Fibroblast of skin of left biceps (primary cell): ENCODE measurements around the gene VWA5A.

Experiments
- DNase-seq, 2 experiments: peaks; one replicate each; pipeline ENCODE4 v3.0.0-alpha.2; 2013; ENCODE audit warnings: low read depth in 2 of 2

The VWA5A gene, protein sequence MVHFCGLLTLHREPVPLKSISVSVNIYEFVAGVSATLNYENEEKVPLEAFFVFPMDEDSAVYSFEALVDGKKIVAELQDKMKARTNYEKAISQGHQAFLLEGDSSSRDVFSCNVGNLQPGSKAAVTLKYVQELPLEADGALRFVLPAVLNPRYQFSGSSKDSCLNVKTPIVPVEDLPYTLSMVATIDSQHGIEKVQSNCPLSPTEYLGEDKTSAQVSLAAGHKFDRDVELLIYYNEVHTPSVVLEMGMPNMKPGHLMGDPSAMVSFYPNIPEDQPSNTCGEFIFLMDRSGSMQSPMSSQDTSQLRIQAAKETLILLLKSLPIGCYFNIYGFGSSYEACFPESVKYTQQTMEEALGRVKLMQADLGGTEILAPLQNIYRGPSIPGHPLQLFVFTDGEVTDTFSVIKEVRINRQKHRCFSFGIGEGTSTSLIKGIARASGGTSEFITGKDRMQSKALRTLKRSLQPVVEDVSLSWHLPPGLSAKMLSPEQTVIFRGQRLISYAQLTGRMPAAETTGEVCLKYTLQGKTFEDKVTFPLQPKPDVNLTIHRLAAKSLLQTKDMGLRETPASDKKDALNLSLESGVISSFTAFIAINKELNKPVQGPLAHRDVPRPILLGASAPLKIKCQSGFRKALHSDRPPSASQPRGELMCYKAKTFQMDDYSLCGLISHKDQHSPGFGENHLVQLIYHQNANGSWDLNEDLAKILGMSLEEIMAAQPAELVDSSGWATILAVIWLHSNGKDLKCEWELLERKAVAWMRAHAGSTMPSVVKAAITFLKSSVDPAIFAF

DNA sequence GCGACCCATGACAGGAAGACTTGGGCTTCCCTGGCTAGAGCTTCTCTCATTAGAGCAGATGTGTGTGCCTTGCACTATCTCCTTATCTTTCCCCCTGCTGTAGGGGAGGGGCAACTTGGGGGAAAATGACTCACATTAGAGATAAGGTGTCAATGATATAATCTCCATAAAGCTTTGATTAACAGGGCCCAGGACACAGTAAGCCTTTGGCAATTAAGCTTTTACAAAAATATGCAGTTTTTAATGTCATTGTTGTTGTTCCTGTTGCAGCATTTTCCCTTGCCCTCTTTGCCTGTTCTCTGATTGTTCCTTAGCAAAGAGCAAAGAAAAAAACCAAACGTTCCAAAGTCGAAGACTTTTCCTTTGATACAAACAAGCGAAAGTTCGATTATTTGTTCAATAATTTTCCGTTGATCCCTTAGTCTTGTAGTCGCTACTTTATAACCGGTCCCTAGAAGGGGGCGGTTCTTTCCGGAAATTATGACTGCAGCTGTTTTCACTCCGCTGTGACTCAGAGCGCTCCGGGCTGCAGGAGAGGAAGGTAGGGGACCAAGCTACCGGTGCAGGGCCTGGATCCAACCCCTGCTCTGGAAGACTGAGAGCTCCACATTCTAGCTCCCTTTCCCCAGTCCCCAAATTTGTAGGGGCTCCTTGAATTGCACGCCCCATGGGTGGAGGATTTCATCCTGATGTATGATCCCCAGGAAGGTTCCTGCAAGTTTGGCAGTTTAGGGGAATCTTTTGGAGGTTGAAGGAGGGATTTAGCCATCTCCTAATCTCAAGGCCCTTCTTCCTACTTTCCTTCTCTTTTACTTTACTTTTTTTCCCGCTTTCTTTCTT lies at the start of gene VWA5A:
VWA5A (plus strand) TSS at position 509 of the 840 bp plus-strand sequence. CDS start 2,062 bp downstream, outside the sequence.
- DNase-seq, result peak; percentile 79

DNA sequence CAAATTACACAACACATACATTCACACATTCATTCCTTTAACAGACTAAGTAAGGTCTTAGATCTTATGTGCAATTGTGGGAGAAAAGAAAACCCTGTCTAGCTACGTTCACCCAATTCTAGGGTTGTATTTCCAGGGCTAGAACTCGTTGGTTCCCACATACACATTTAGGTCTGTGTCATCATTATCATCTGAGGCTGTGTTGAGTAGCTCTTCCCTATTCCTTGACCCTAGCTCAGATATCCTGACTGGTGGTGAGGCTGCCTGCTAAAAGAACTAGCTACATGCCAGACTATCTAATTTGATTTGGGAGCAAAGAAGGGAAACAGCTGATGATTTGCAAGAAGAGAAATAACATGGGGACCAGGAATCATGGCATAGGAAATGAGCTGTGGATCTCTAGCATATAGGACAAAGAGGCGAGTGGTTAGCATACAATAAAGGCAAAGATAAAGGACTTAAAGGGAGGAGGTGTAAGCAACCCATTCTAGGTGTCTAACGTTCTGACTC lies 46.6 kb upstream of the VWA5A start:
- no peak for DNase-seq

DNA sequence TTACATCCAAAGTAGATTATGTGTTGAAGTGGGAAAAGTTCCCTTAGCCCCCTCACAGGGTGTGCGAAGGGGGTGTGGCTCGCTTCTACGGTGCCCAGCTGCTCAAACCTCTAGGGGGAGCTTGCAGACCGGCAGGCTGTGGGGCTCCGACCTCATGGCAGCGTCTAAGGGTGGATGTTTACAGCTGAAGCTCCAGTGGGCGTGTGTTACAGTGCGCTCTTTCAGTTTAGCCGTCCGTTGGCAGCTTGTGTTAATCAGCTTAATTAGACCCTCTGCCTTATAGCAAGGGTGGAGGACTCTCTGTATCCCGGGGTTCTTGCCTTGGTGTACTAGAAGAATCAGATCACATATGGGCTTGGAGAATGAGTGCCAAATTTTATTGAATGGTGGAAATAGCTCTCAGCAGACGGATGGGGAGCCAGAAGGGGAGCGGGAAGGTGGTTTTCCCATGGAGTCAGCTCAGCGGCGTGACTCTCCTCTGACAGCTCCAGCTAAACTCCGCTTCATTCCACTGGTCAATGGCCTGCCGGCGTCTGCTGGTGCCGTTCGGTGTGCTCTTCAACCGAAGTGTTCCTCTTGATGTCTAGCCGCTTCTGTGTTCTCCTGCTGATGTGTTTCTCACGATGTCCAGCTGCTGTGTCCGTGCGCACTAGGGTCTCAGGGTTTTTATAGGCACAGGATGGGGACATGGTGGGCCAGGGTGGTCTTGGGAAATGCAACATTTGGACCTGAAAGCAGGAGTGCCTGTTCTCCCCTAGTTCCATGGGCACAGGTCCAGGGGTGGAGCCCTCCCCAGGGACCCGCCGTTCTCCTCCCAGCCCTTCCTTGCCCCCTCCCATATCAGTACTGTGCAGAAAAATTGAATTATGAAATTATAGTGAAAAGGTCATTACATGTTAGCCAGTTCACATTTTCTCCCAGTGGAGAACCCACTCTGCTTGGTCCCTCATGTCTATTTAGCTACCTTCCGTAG lies 45.5 kb upstream of the VWA5A start:
- DNase-seq, result peak in 1 of 2 experiments; percentile 7

DNA sequence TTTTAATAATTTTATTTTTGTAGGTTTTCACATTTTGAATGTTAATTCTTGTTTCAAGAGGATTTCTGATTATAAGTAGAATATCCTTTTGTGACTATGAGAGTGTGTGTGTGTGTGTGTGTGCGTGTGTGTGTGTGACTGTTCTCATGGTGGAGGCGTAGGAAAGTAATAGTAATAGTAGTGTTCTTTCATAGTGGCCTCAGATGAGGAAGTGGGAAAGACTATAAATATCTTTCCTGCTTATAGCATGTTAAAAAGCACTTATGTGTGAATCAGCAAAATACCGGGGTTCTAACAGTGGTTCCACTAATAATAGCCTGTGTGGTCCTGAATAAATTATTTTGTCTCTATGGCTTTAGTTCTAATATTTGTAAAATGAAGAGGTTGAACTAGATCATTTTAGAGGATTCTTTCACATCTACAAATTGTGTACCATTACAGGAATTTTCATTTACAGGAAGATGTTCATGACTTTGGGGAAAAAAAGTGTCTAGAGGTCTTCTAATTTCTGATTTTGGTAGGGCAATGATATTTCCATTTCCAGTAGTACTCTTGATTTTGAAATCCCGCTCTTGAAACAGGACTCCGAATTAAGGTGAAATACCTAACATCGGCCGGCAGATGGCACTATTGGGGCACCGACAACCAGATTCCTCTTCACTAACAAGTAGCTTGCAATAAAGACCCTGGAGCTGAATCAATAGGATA lies 44.2 kb upstream of the VWA5A start:
- DNase-seq, result peak; percentile 20 to 29

DNA sequence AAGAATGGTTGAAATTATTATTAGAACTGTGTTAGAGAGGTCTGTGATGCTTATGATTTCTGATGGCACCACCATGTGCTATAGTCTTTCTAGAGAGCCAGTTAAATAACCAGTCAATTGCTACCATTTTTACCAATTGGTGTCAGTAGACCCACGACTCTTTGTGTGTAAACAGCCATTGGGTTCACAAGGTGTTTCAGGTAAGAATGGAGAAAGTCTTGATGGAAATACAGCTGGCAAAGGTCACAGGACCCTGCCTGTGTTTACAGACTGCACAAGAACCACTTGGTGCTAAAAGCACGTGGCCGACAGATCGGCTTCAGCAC lies 43.7 kb upstream of the VWA5A start:
- no peak for DNase-seq

DNA sequence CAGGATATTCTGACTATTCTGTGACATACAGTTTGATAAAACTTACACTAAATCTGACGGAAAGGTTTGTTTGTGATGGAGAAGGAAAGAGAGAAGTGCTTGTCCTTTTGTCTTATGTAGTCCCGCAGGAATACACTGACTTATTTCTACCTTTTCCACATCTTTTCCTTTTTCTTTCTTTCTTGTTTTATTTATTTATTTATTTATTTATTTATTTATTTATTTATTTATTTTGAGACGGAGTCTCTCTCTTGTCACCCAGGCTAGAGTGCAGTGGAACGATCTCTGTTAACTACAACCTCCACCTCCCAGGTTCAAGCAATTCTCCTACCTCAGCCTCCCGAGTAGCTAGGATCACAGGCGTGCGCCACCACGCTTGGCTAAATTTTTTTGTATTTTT lies 43.1 kb upstream of the VWA5A start:
- DNase-seq, result no peak

DNA sequence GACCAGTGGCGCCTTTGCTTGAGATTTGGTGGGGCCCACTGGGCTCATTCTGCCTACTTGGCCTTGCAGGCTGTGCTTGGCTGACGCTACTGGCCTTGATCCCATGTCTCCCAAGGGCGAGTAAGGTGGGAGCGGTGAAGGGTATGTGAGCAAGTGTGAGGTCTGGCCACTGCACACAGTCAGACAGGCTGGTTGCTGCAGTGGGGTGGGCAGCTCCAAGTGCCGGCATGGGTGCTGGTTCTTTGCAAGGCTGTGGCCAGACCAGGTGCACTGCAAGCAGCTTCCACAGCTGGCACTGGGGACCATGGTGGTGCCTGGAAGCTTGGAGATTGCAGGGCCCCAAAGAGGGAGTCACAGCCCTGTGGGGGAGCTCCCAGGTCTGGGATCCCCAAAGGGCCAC lies 40.7 kb upstream of the VWA5A start:
- DNase-seq, result no peak

DNA sequence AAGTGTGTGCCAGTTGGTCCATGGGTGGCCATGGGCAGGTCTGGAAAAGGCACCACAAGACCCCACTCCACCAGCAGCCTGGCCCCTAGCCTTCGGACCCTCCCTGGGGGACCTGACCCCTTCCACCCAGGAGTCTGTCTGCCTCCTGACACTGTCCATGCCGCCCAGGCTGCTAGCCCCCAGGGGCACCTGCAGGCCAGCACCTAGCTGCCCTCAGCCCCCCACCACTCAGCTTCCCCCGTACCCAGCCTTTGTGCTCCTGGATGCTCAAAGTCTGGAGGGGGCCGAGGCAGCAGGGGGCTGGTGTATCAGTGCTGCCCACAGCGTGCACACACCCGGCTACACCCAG lies 39.8 kb upstream of the VWA5A start:
- DNase-seq, result no peak

DNA sequence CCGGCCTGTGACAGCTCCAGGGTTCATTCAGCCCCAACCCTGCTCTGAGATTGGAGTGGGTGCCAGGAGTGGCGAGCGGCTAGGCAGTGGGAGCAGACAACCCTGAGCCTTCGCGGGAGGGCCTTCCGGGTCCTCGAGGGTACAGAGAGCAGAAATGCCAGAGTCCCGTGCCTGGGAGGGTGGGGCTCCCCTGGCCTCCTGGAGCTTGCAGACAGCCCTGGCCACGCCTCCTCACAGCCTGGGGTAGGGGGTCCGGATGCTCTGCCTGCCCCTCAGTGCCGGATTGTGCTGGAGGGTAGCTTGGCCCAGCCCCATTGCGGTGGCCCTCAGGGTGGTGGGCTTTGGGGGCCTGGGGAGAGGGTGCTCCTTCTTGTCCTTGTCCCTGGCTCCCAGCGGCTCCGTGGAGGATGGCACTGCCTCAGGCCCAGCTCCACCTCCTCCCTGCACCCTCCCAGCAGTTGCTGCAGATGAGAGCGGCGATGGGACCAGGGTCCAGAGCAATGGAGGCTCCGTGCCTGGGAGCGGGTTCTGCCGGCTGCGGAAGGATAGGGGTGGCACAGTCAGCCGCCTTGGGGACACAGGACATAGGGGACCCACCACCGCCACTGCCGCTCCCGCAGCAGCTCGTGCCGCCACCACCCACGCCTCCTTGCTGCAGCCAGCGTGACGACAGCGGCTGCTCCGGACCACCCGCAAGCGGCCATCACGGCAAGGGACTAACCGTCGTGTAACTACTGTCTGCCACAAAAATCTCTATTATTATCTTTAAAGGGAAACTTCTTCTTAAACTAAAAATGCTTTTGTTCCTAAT lies 39.2 kb upstream of the VWA5A start:
- DNase-seq, result no peak

DNA sequence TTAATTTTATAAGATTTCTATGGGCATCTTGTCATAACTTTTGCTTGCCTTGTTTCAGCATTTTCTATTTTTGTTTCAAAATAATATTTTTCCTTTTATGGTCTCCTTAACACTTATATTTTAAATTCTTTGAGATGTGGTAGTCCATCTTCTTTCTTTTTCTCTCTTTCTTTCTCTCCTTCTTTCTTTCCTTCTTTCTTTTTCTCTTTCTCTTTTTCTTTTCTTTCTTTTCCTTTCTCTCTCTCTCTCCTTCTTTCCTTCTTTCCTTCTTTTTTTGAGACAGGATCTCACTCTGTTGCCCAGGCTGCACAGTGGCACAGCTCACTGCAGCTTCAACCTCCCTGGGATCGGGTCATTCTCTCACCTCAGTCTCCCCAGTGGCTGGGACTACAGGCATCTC lies 38.0 kb upstream of the VWA5A start:
- DNase-seq, result no peak

DNA sequence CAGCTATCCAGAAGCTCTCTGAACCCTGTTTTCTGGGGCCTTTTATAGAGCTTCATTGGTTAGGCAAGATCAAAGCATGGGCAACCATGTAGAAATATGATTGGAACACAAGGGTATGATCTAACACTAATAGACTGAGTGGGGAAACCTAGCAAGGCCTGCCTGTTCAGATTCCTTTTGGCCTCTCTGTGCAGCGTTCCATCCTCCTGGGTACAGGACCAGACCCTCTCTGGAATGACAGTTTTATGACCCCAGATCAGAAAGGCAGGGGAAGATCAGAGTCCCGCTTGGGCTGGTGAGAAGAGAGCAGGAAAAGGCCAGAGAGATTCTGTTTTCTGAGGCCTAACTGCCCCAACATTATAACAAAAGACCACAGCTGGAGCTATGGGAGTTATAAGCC lies 36.7 kb upstream of the VWA5A start:
- no peak for DNase-seq

DNA sequence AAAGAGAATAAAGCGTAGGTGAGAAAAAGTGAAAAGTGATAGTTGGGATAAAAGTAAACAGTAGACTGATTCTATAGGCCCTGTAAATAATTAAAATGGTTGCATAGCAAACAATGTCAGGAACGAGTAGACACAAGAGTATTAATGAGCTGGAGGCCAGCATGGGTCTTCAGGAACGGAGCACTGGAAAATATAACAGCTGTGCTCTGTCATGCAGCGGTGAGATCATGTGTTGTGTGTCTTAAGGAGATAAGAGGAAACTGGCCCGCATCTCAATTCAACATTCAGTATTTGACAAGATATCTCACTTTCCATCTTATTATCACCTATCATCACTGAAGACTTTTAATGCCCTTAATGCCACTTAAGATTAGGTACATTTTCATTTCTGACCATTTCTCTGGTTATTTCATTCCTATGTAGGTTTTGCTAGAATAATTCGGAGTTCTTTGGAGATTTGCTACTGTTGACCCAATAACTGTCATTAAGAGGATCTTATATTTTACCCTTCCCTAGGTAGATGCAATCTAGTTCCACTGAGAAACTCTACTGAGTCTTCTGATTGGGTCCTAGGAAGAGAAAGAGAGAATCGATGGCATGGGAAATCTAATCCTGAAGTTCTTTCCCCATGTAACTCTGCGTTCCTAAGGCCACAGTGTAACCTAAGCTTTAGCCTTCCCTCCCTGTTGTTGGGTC lies 35.5 kb upstream of the VWA5A start:
- no peak for DNase-seq

DNA sequence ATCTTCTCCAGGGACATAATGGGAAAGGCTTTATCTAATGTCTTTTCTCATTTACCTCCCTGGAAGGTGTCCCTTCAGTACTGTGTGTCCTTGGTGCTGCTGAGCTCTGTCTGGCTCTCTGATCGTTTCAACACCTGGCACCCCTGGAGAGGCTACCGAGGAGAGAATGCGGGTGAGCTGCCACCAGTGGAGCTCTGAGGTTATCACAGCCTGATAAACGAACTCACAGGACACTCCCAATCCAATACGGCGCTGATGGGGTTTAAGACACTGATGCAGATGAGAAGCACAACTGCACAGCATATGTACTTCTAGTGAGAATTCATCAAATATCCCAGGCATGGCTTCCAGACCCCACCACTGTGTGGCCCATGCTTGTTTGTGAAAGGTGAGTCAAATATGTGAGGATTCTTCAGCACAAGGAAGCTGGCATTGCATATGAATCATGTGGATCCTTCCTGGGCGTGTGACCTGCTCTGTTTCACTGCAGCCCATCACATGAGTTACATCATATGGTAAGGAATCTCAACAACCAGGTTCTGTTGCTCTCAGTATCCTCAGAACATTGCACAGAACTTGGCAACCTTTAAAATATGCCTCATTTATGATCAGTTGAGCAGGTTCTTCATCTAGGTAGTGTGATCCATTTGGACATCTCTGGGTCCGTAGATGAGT lies 34.8 kb upstream of the VWA5A start:
- DNase-seq, result no peak

DNA sequence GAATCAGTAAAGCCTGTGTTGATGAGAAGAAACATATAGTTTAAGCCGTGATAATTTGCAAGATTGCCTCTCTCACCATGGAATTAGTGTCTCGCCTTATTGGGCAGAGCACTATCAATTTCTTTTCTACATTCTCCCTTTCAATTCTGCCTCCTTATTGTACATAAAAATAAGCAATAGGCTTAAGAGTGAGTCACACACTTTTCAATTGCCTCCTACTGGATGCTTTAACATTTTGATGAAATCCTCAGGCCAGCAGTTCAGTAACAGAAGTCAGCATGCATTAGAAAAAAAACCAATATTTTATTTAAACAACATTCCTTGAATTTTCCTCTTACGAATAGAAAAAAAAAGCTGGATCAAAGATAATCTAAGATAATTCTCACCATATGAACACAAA lies 33.8 kb upstream of the VWA5A start:
- no peak for DNase-seq

DNA sequence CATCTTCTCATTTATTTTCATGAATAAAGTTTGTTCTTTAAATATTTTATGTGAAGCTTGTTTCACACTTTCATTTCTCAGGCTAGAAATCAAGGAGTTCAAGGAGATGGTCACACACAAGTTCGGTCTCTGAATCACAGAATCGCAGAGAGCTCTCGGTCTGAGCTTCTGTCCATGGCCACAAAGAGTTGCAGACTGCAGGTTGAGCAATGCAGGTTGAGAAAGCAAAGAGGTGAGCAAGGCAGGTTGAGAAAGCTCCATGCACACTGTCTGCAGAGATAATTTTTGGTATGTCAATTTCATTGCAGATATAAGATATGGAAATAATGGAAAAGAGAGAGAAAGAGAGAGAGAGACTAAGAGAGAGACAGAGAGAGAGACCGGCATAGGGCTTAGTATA lies 32.9 kb upstream of the VWA5A start:
- DNase-seq, result no peak

DNA sequence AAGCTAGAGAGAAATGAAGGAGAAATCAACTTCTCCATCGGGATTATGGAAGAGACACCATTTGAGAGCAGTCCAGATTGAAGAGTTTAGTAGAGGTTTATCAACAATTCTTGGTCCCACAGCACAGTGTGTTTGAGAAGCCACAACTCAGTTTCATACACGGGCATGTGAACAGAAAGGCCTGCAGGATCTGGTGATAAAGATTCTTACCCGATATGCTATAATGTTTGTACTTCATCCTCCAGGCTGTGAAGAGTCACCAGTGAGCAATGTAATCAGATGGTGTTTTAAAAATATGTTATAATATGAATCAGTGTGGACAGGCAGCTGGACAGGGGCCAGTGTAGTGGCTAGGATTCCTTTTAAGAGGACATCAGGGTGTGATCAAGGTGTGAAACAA lies 29.7 kb upstream of the VWA5A start:
- DNase-seq, result no peak

DNA sequence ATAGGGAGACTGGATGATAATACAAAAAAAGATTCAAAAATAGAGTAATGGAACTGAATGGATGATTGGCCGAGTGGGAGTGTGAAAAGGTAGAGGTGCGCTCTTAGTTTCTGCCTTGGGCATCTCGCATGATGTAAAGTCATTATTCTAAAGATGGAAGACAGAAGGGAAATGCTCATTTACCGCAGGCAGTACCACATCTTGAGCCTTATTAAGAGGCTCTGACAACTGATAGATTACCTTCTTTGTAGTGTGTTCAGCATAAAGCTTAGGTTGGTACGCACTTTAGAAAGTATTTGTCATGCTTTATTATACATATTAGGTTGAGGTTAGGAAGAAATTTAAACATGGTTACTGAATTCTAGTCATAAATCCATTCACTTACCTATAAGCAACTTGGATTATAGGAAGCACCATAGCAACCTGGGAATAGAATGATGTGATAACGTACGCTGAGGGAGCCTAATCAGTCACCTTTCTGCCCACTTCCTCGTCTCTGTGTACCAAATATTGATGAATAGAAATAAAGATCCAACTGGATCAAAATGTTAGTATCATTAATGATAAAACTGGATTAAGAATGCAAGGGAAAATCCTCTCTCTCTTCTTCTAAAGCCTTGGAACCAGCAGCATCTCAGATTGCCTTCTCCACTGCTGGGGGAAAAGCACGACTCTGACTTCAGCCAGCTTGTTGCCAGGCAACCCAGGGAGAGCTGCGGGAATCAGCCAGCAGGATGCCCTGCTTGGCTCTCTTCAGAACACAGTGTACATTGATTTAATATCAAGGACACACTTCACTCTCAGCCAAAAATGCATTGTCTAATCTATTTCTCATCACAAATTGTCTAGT lies 29.0 kb upstream of the VWA5A start:
- no peak for DNase-seq
